HepG2 (cell line): ENCODE data around the gene POU6F2. TPM values are rescaled to one million over a fixed set of nuclear protein-coding genes. Genes with fewer than 3 reads are reported as not detected.

Experiments
- BHLHE40 ChIP-seq: IDR thresholded peaks from 2 replicates; pipeline ENCODE4 v1.6.1; 2011; ENCODE audit warnings: low read length, improper control_type of control experiment
- FLYWCH1 ChIP-seq: sonication (generic); formaldehyde crosslinking; IDR thresholded peaks from 2 replicates; pipeline ENCODE4 v1.8.1; 2023; ENCODE audit warnings: mild to moderate bottlenecking, missing genetic modification reagents
- IRF2 ChIP-seq: IDR thresholded peaks from 2 replicates; pipeline ENCODE4 v1.6.1; 2018; ENCODE audit warnings: missing genetic modification reagents, missing compliant biosample characterization
- NONO ChIP-seq, 2 experiments: fragments of 450-650 bp in 1 of 2; sonication (generic) in 1 of 2; formaldehyde crosslinking in 1 of 2; IDR thresholded peaks in 1 of 2; conservative IDR thresholded peaks in 1 of 2; 2 replicates each; pipeline versions ENCODE4 v1.6.1 to v1.8.0; 2017 to 2022; ENCODE audit warnings: mild to moderate bottlenecking in 1 of 2, missing genetic modification reagents in 1 of 2, moderate library complexity in 1 of 2
- ZFP82 ChIP-seq: sonication (generic); formaldehyde crosslinking; IDR thresholded peaks from 2 replicates; pipeline ENCODE4 v1.5.1; 2020; ENCODE audit warnings: mild to moderate bottlenecking, missing genetic modification reagents, borderline replicate concordance
- ZNF138 ChIP-seq: sonication (generic); formaldehyde crosslinking; IDR thresholded peaks from 2 replicates; pipeline ENCODE4 v1.5.0; 2020; ENCODE audit warnings: mild to moderate bottlenecking, low read depth, missing genetic modification reagents
- ZNF143 ChIP-seq: sonication (generic); formaldehyde crosslinking; IDR thresholded peaks from 2 replicates; pipeline ENCODE4 v1.4.0; 2020; ENCODE audit warnings: missing genetic modification reagents
- ZNF274 ChIP-seq: sonication (generic); formaldehyde crosslinking; IDR thresholded peaks from 2 replicates; pipeline ENCODE4 v1.5.1; 2020; ENCODE audit warnings: mild to moderate bottlenecking, missing genetic modification reagents
- ZNF275 ChIP-seq: sonication (generic); formaldehyde crosslinking; IDR thresholded peaks from 2 replicates; pipeline ENCODE4 v1.8.0; 2022; ENCODE audit warnings: missing genetic modification reagents, mild to moderate bottlenecking, inconsistent platforms, borderline replicate concordance
- ZNF407 ChIP-seq: sonication (generic); formaldehyde crosslinking; IDR thresholded peaks from one replicate; pipeline ENCODE4 v1.5.1; 2020; ENCODE audit warnings: mild to moderate bottlenecking, missing genetic modification reagents; ENCODE audit errors: not compliant biosample characterization
- ZNF772 ChIP-seq: sonication (generic); formaldehyde crosslinking; IDR thresholded peaks from 2 replicates; pipeline ENCODE4 v1.5.0; 2020; ENCODE audit warnings: mild to moderate bottlenecking, missing genetic modification reagents
- polyA plus RNA-seq, 8 experiments: library from polyadenylated mRNA; depleted of rRNA in 3 of 8; stranded (reverse) in 7 of 8; unstranded in 1 of 8; fragments of >200 nt; fragmentation: Illumina TruSeq in 4 of 8; extraction: Trizol in 4 of 8; gene quantifications; 2 replicates each; pipeline versions ENCODE4 v1.2.1 to v1.2.3, GENCODE V29; 2011 to 2016; ENCODE audit warnings: low read depth in 4 of 8, missing spikeins in 1 of 8, mixed read lengths in 1 of 8; ENCODE audit not compliant: insufficient read depth in 1 of 8
- total RNA-seq, 5 experiments: library from RNA; depleted of rRNA; stranded (reverse); fragments of >200 nt; fragmentation: Illumina TruSeq; extraction: Trizol; gene quantifications; 2 replicates each; pipeline ENCODE4 v1.2.3, GENCODE V29; 2016; ENCODE audit warnings: low read depth in 1 of 5
- TF ChIP-seq, protein P1 (sequence below): sonication (generic); formaldehyde crosslinking; IDR thresholded peaks from 2 replicates; pipeline ENCODE4 v1.4.0; 2020; ENCODE audit warnings: mild to moderate bottlenecking, missing genetic modification reagents

Gene POU6F2
- total and polyA plus RNA-seq, 2 of the 13 experiments (the other 11 are each of a cell fraction or from before 2014, with no cell fraction given) = not detected

- no peak for TF ChIP-seq ZNF407
- TF ChIP-seq ZFP82 = no peak
- TF ChIP-seq FLYWCH1 (CRISPR knock-in tag) = no peak
- TF ChIP-seq NONO (IDR thresholded peaks at IDR 0.05) = no peak
- no peak for TF ChIP-seq NONO (CRISPR knock-in tag; conservative IDR thresholded peaks at IDR 0.05)
- TF ChIP-seq, protein P1, sequence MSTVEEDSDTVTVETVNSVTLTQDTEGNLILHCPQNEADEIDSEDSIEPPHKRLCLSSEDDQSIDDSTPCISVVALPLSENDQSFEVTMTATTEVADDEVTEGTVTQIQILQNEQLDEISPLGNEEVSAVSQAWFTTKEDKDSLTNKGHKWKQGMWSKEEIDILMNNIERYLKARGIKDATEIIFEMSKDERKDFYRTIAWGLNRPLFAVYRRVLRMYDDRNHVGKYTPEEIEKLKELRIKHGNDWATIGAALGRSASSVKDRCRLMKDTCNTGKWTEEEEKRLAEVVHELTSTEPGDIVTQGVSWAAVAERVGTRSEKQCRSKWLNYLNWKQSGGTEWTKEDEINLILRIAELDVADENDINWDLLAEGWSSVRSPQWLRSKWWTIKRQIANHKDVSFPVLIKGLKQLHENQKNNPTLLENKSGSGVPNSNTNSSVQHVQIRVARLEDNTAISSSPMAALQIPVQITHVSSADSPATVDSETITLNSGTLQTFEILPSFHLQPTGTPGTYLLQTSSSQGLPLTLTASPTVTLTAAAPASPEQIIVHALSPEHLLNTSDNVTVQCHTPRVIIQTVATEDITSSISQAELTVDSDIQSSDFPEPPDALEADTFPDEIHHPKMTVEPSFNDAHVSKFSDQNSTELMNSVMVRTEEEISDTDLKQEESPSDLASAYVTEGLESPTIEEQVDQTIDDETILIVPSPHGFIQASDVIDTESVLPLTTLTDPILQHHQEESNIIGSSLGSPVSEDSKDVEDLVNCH (CRISPR knock-in tag) = no peak
- TF ChIP-seq ZNF143 = no peak
- TF ChIP-seq ZNF772 = no peak
- no peak for TF ChIP-seq IRF2 (CRISPR knock-in tag)
- TF ChIP-seq ZNF138 (CRISPR knock-in tag) = no peak
- TF ChIP-seq ZNF275 (CRISPR knock-in tag) = no peak
- no peak for TF ChIP-seq BHLHE40
- TF ChIP-seq ZNF274 (CRISPR knock-in tag) = no peak
These were observed 397.6 kb downstream of the POU6F2 start (continued) for GRCh38 chr7:39375047-39375873.
